Sigmoid colon (tissue), 7 donors: ENCODE data around the gene IGSF6. TPM values are rescaled to one million over a fixed set of nuclear protein-coding genes. Genes with fewer than 3 reads are reported as not detected.
A peak's percentile ranks its signal among the peaks of the same experiment; 100 is the strongest.

ENCODE experiments used
- DNase-seq: peaks from one replicate; pipeline ENCODE4 v3.0.0-alpha.2; 2019
- H3K27ac ChIP-seq, 4 donors: fragments of 200-600 bp; sonication (generic); one replicate each; pipeline ENCODE4 v1.5.1; 2016 to 2019; ENCODE audit warnings: mild to moderate bottlenecking in 1 of 4
- H3K27me3 ChIP-seq, 3 donors: fragments of 200-600 bp; sonication (generic); one replicate each; pipeline ENCODE4 v1.5.1; 2019; ENCODE audit warnings: mild to moderate bottlenecking in 1 of 3
- H3K36me3 ChIP-seq, 4 donors: fragments of 200-600 bp; sonication (generic); one replicate each; pipeline ENCODE4 v1.5.1; 2016 to 2019
- H3K4me1 ChIP-seq, 4 donors: fragments of 200-600 bp; sonication (generic); one replicate each; pipeline ENCODE4 v1.5.1; 2017 to 2019
- H3K4me3 ChIP-seq, 4 donors: fragments of 200-600 bp; sonication (generic); one replicate each; pipeline ENCODE4 v1.5.1; 2017 to 2019; ENCODE audit warnings: mild to moderate bottlenecking in 2 of 4, moderate library complexity in 1 of 4
- H3K9me3 ChIP-seq, 4 donors: fragments of 200-600 bp in 3 of 4; sonication (generic) in 3 of 4; one replicate each; pipeline versions ENCODE4 v1.5.1 to v1.6.1; 2013 to 2019
- EP300 ChIP-seq, 4 donors: sonication (generic); formaldehyde crosslinking; IDR thresholded peaks; one replicate each; pipeline ENCODE4 v1.6.1; 2017; ENCODE audit warnings: antibody characterized with exemption in 4 of 4
- POLR2A ChIP-seq, 2 donors: fragments of 450-650 bp; IDR thresholded peaks; one replicate each; pipeline ENCODE4 v1.6.1; 2016; ENCODE audit warnings: antibody characterized with exemption in 2 of 2, mild to moderate bottlenecking in 2 of 2, moderate library complexity in 2 of 2
- POLR2AphosphoS5 ChIP-seq, 4 donors: sonication (generic); formaldehyde crosslinking; IDR thresholded peaks; one replicate each; pipeline ENCODE4 v1.6.1; 2017; ENCODE audit warnings: antibody characterized with exemption in 4 of 4
- WGBS, 2 donors: extraction: QIAGEN DNeasy Blood & Tissue Kit; methylation state at CpG; one replicate each; pipeline ENCODE4 v1.1.7; 2013; 5-methylcytosine and 5-hydroxymethylcytosine counted together
- intact Hi-C: fragments of 100-400 bp; cut with DNase I; formaldehyde crosslinking; loops from one replicate; pipeline ENCODE4 v1.15.1; 2023
- polyA plus RNA-seq, 3 donors: library from polyadenylated mRNA; stranded (reverse); fragments of 200-250 nt; gene quantifications; one replicate each; pipeline ENCODE4 v1.2.3, GENCODE V29; 2013
- total RNA-seq, 4 donors: library from RNA; depleted of rRNA; stranded (reverse); fragments of >200 nt; gene quantifications; one replicate each; pipeline ENCODE4 v1.1.0, GENCODE V29; 2016
- TF ChIP-seq, protein P1 (sequence below), 4 experiments: fragments of 450-650 bp in 3 of 4; fragments of 200-600 bp in 1 of 4; IDR thresholded peaks; one replicate each; pipeline ENCODE4 v1.5.1; 2016 to 2019; ENCODE audit warnings: antibody characterized with exemption in 4 of 4, mild to moderate bottlenecking in 3 of 4, moderate library complexity in 2 of 4
- donor health status: healthy with polysubstance abuse.
- donor health status: Bipolar disorder and iron deficiency.
- donor health status: healthy.

Gene IGSF6
- total and polyA plus RNA-seq, 7 donors = 0.83 to 14.1 (median 3.0) TPM

GRCh38 chr16:21644674-21645073 is 7.7 kb downstream of the IGSF6 start:
- Histone ChIP-seq H3K9me3 (no peaks in the 10 kb centered on the region), H3K36me3 (peaks cover 0 to 3% (median 0%) of the 10 kb centered on the region in 4 donors), H3K4me3 (peak overlapping the region in 3 of 4 donors; percentile 23 to 33 (median 30)), H3K4me1 (peaks cover 0 to 25% (median 8%) of the 10 kb centered on the region in 4 donors), H3K27me3 (no peaks in the 10 kb centered on the region), H3K27ac (peak overlapping the region in 3 of 4 donors; percentile 5 to 55 (median 49))
- TF ChIP-seq POLR2AphosphoS5 (IDR thresholded peaks at IDR 0.05) = no peak
- TF ChIP-seq, protein P1, sequence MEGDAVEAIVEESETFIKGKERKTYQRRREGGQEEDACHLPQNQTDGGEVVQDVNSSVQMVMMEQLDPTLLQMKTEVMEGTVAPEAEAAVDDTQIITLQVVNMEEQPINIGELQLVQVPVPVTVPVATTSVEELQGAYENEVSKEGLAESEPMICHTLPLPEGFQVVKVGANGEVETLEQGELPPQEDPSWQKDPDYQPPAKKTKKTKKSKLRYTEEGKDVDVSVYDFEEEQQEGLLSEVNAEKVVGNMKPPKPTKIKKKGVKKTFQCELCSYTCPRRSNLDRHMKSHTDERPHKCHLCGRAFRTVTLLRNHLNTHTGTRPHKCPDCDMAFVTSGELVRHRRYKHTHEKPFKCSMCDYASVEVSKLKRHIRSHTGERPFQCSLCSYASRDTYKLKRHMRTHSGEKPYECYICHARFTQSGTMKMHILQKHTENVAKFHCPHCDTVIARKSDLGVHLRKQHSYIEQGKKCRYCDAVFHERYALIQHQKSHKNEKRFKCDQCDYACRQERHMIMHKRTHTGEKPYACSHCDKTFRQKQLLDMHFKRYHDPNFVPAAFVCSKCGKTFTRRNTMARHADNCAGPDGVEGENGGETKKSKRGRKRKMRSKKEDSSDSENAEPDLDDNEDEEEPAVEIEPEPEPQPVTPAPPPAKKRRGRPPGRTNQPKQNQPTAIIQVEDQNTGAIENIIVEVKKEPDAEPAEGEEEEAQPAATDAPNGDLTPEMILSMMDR (IDR thresholded peaks at IDR 0.05) = no peak
- no peak for TF ChIP-seq POLR2A (IDR thresholded peaks at IDR 0.05)
- no peak for TF ChIP-seq EP300 (IDR thresholded peaks at IDR 0.05)
- no peak for DNase-seq
- 76 to 86% methylated on average over 4 of the region's 4 CpGs for WGBS, 2 donors
- intact Hi-C loops = loop anchor here (5.0 kb wide), 1 partner anchor 47 kb away; the partner anchor contains the start of gene METTL9

GRCh38 chr16:21643785-21644184 is 8.6 kb downstream of the IGSF6 start:
- Histone ChIP-seq H3K4me3 (no peak overlapping the region), H3K9me3 (no peaks in the 10 kb centered on the region), H3K36me3 (peaks cover 0 to 3% (median 0%) of the 10 kb centered on the region in 4 donors), H3K4me1 (peaks cover 0 to 25% (median 8%) of the 10 kb centered on the region in 4 donors), H3K27ac (no peak overlapping the region), H3K27me3 (no peaks in the 10 kb centered on the region)
- intact Hi-C loops = loop anchor here (5.0 kb wide), 1 partner anchor 46 kb away; the partner anchor contains the start of gene METTL9
- no peak for DNase-seq
- TF ChIP-seq EP300 (IDR thresholded peaks at IDR 0.05) (no peak), POLR2AphosphoS5 (IDR thresholded peaks at IDR 0.05) (no peak), POLR2A (IDR thresholded peaks at IDR 0.05) (no peak)
- TF ChIP-seq, protein P1 (IDR thresholded peaks at IDR 0.05) = no peak
- WGBS, 2 donors = 95 to 96% methylated on average over 3 of the region's 3 CpGs

DNA sequence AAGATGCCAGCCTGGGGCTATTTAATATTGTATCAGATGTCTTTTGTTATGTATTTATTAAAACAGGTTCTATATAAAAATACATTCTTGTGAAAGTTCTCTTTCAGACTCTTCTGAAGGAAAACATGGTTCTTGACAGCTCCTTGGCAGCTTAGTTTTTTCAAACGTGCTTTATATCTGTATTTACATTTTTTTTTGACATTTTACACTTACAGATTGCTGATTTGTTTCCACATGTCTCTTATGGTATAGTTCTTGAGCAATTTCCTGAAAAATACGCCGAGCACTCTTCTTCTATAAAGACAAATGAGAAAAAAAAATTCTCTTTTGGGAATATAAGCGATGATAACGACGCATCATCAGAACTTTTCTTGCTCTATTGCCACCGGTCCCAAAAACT is 9.5 kb downstream of the IGSF6 start:
- no peak for DNase-seq
- H3K27ac ChIP-seq = no peak overlapping the region
- intact Hi-C loops = loop anchor here (5.0 kb wide), 1 partner anchor 46 kb away; the partner anchor contains the start of gene METTL9
- 81 to 85% methylated on average over 7 of the region's 7 CpGs for WGBS, 2 donors
- no peak overlapping the region for H3K4me3 ChIP-seq
- peaks cover 0 to 3% (median 0%) of the 10 kb centered on the region in 4 donors for H3K36me3 ChIP-seq
- TF ChIP-seq, protein P1 (IDR thresholded peaks at IDR 0.05) = no peak
- TF ChIP-seq POLR2AphosphoS5 (IDR thresholded peaks at IDR 0.05) (no peak), POLR2A (IDR thresholded peaks at IDR 0.05) (no peak), EP300 (IDR thresholded peaks at IDR 0.05) (no peak)
- H3K9me3 ChIP-seq = no peaks in the 10 kb centered on the region
- peaks cover 0 to 25% (median 8%) of the 10 kb centered on the region in 4 donors for H3K4me1 ChIP-seq
- no peaks in the 10 kb centered on the region for H3K27me3 ChIP-seq

- intact Hi-C loops = loop anchor here (5.0 kb wide), 1 partner anchor 45 kb away; the partner anchor contains the start of gene METTL9
- Histone ChIP-seq H3K9me3 (no peaks in the 10 kb centered on the region), H3K4me1 (peaks cover 0 to 23% (median 8%) of the 10 kb centered on the region in 4 donors), H3K27ac (no peak overlapping the region), H3K4me3 (no peak overlapping the region), H3K36me3 (peaks cover 0 to 5% (median 0%) of the 10 kb centered on the region in 4 donors), H3K27me3 (no peaks in the 10 kb centered on the region)
- no peak for DNase-seq
- 81 to 91% methylated on average over 6 of the region's 6 CpGs for WGBS, 2 donors
- TF ChIP-seq EP300 (IDR thresholded peaks at IDR 0.05) (no peak), POLR2AphosphoS5 (IDR thresholded peaks at IDR 0.05) (no peak), POLR2A (IDR thresholded peaks at IDR 0.05) (no peak)
- TF ChIP-seq, protein P1 (IDR thresholded peaks at IDR 0.05) = no peak
These were observed 10.5 kb downstream of the IGSF6 start for GRCh38 chr16:21641916-21642315.
